GM23248 (cell line): ENCODE results near the gene CARD11. TPM values are rescaled to one million over a fixed set of nuclear protein-coding genes. Genes with fewer than 3 reads are reported as not detected.

Experiments
- DNase-seq: peaks from one replicate; pipeline ENCODE4 v3.0.0-alpha.2; 2015
- H2AFZ ChIP-seq: fragments of 200-600 bp; sonication (generic); 2 replicates; pipeline ENCODE4 v1.6.1; 2016; ENCODE audit warnings: antibody characterized with exemption
- H3F3A ChIP-seq: fragments of 200-600 bp; sonication (generic); 2 replicates; pipeline ENCODE4 v1.6.1; 2016; ENCODE audit warnings: mild to moderate bottlenecking, antibody characterized with exemption, mixed run types; ENCODE audit not compliant: insufficient read depth
- H3K27ac ChIP-seq: fragments of 200-600 bp; sonication (generic); 2 replicates; pipeline ENCODE4 v1.5.1; 2016; ENCODE audit warnings: mild to moderate bottlenecking
- H3K27me3 ChIP-seq: fragments of 200-600 bp; sonication (generic); replicated peaks from 2 replicates; pipeline ENCODE4 v1.6.1; 2016; ENCODE audit warnings: mild to moderate bottlenecking; ENCODE audit not compliant: insufficient read depth
- H3K36me3 ChIP-seq: fragments of 200-600 bp; sonication (generic); 2 replicates; pipeline ENCODE4 v1.6.1; 2016; ENCODE audit warnings: low read depth, mild to moderate bottlenecking
- H3K4me1 ChIP-seq: fragments of 200-600 bp; sonication (generic); 2 replicates; pipeline ENCODE4 v1.6.1; 2016; ENCODE audit warnings: mild to moderate bottlenecking; ENCODE audit not compliant: insufficient read depth
- H3K4me2 ChIP-seq: fragments of 200-600 bp; sonication (generic); one replicate; pipeline ENCODE4 v1.6.1; 2016; ENCODE audit warnings: mild to moderate bottlenecking; ENCODE audit not compliant: unreplicated experiment
- H3K4me3 ChIP-seq: fragments of 200-600 bp; sonication (generic); 2 replicates; pipeline ENCODE4 v1.5.1; 2016; ENCODE audit warnings: mild to moderate bottlenecking
- H3K79me2 ChIP-seq: fragments of 200-600 bp; sonication (generic); 2 replicates; pipeline ENCODE4 v1.6.1; 2016; ENCODE audit warnings: mild to moderate bottlenecking; ENCODE audit not compliant: insufficient read depth
- H3K9ac ChIP-seq: fragments of 200-600 bp; sonication (generic); 2 replicates; pipeline ENCODE4 v1.6.1; 2016; ENCODE audit warnings: mild to moderate bottlenecking
- H3K9me2 ChIP-seq: fragments of 200-600 bp; sonication (generic); 2 replicates; pipeline ENCODE4 v1.6.1; 2016; ENCODE audit warnings: mixed run types, mild to moderate bottlenecking, moderate library complexity; ENCODE audit not compliant: insufficient read depth
- H3K9me3 ChIP-seq: fragments of 200-600 bp; sonication (generic); one replicate; pipeline ENCODE4 v1.6.1; 2017; ENCODE audit warnings: low read depth
- H4K20me1 ChIP-seq: fragments of 200-600 bp; sonication (generic); 2 replicates; pipeline ENCODE4 v1.6.0; 2016; ENCODE audit not compliant: insufficient read depth
- EZH2 ChIP-seq: fragments of 200-600 bp; sonication (generic); IDR thresholded peaks from 2 replicates; pipeline ENCODE4 v1.6.1; 2018; ENCODE audit warnings: antibody characterized with exemption, mild to moderate bottlenecking; ENCODE audit not compliant: insufficient read depth, poor library complexity, severe bottlenecking
- EZH2phosphoT487 ChIP-seq: fragments of 200-600 bp; sonication (generic); IDR thresholded peaks from 2 replicates; pipeline ENCODE4 v1.6.1; 2018; ENCODE audit warnings: antibody characterized with exemption, moderate library complexity, mild to moderate bottlenecking, low read depth; ENCODE audit not compliant: insufficient read depth
- WGBS, 2 experiments: methylation state at CpG; one replicate each; pipeline ENCODE4 v1.1.6; 2015 to 2017; ENCODE audit warnings: low lambda C conversion rate in 2 of 2, low coverage in 1 of 2; ENCODE audit errors: missing lambda C conversion rate in 2 of 2; 5-methylcytosine and 5-hydroxymethylcytosine counted together
- in situ Hi-C: fragments of 300-500 bp; cut with MboI; formaldehyde crosslinking; loops from 2 replicates; pipeline ENCODE4 v1.15.0; 2020
- polyA plus RNA-seq: library from polyadenylated mRNA; unstranded; fragments of >200 nt; fragmentation: Nextera tagmentation; extraction: Ambion mirVana; gene quantifications from 2 replicates; pipeline ENCODE4 v1.2.1, GENCODE V29; 2016
- total RNA-seq: library from RNA; depleted of rRNA; stranded (reverse); fragments of >200 nt; shearing (Covaris generic); gene quantifications from 2 replicates; pipeline ENCODE4 v1.2.3, GENCODE V29; 2014

CARD11 gene
- total and polyA plus RNA-seq, 2 experiments from 2014 or later: not detected

DNA sequence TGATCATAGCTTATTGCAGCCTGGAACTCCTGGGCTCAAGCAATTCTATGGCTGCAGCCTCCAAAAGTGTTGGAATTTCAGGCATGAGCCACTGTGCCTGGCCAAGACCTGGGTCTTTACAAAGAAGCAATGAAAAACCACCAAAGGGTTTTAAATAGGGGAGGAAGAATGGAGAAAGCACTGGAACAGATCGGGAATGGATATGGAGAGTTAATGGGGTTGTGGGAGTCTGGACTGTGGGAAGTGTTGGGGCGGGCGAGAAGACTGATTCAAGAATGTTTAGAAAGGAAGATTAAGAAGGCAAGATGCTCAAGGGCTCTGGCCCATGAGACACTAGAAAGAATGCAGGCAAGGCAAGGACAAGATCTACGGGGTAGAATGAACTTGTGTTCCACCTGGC lies 98.5 kb downstream of the CARD11 start:
- Histone ChIP-seq H3K79me2 (no peaks in the 10 kb centered on the region), H3K27ac (no peak overlapping the region), H2AFZ (no peak overlapping the region), H3K36me3 (no peaks in the 10 kb centered on the region), H3K9ac (no peak overlapping the region), H4K20me1 (no peaks in the 10 kb centered on the region), H3K4me3 (no peak overlapping the region), H3K9me3 (no peaks in the 10 kb centered on the region), H3K9me2 (no peaks in the 10 kb centered on the region), H3K4me2 (no peak overlapping the region), H3K27me3 (peaks cover 4% of the 10 kb centered on the region; the same call in 1 of the 2 replicates), H3F3A (no peaks in the 10 kb centered on the region), H3K4me1 (no peaks in the 10 kb centered on the region)
- TF ChIP-seq EZH2: no peak
- TF ChIP-seq EZH2phosphoT487: no peak
- in situ Hi-C loops: no loop called here
- 68 to 70% methylated on average over 4 of the region's 4 CpGs for WGBS, 2 experiments
- no peak for DNase-seq

- H3K27me3 ChIP-seq: peaks cover 4% of the 10 kb centered on the region; the same call in 1 of the 2 replicates
- H3K9me2 ChIP-seq: no peaks in the 10 kb centered on the region
- no peak overlapping the region for H3K27ac ChIP-seq
- 38 to 59% methylated on average over 5 of the region's 5 CpGs for WGBS, 2 experiments
- no peak for DNase-seq
- H3K4me3 ChIP-seq: no peak overlapping the region
- TF ChIP-seq EZH2: no peak
- TF ChIP-seq EZH2phosphoT487: no peak
- no peaks in the 10 kb centered on the region for H3K4me1 ChIP-seq
- no peak overlapping the region for H2AFZ ChIP-seq
- in situ Hi-C loops: no loop called here
- no peaks in the 10 kb centered on the region for H3K36me3 ChIP-seq
- no peak overlapping the region for H3K4me2 ChIP-seq
- no peak overlapping the region for H3K9ac ChIP-seq
- H3K79me2 ChIP-seq: no peaks in the 10 kb centered on the region
- H4K20me1 ChIP-seq: no peaks in the 10 kb centered on the region
- H3F3A ChIP-seq: no peaks in the 10 kb centered on the region
- H3K9me3 ChIP-seq: no peaks in the 10 kb centered on the region
Measured at GRCh38 chr7:2944739-2945138, 98.9 kb downstream of the CARD11 start.

DNA sequence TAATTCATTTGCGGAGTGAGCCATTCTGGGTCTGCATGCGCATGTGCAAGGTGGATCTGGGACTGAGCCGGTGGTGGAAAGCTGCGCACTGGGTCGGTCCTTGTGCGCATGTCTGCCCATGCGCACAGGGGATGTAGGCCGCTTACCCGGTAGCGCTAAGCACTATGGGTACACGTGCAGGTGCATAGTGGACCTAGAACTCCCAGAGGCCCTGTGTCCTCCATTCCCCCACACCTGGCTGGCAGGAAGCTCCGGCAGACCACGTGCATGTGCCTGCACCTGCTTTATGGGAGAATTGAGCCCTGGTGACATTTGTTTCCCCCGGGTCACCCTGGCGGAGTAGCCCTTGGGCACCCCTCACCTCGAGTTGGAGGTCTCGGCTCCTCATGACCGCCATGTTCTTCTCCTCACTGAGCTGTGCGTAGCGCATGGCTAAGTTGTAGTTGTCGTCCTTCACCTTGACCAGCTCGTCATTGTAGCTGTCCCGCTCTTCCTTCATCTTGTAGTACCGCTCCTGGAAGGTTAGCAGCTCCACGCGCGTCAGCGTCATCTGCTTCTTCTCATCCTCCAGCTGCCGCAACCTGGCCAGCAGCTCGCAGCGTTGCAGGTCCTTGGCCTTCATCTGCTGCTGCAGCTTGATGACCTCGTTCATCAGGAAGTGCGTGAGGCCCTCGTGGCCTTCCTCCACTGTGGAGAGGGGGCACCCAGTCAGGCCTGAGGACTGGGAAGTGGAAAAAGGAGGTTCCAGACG lies 99.6 kb downstream of the CARD11 start:
- no peaks in the 10 kb centered on the region for H4K20me1 ChIP-seq
- no peak overlapping the region for H3K4me3 ChIP-seq
- in situ Hi-C loops: no loop called here
- no peaks in the 10 kb centered on the region for H3K9me3 ChIP-seq
- H3K36me3 ChIP-seq: no peaks in the 10 kb centered on the region
- H3K9me2 ChIP-seq: no peaks in the 10 kb centered on the region
- DNase-seq: no peak
- no peak overlapping the region for H2AFZ ChIP-seq
- no peak overlapping the region for H3K4me2 ChIP-seq
- H3K9ac ChIP-seq: no peak overlapping the region
- no peaks in the 10 kb centered on the region for H3F3A ChIP-seq
- no peak for TF ChIP-seq EZH2phosphoT487
- TF ChIP-seq EZH2: no peak
- H3K27ac ChIP-seq: no peak overlapping the region
- WGBS, 2 experiments: 59 to 63% methylated on average over 35 of the region's 35 CpGs
- no peaks in the 10 kb centered on the region for H3K4me1 ChIP-seq
- H3K27me3 ChIP-seq: peaks cover 4% of the 10 kb centered on the region; the same call in 1 of the 2 replicates
- no peaks in the 10 kb centered on the region for H3K79me2 ChIP-seq

- Histone ChIP-seq H3K79me2 (no peaks in the 10 kb centered on the region), H4K20me1 (no peaks in the 10 kb centered on the region), H3K27me3 (peaks cover 4% of the 10 kb centered on the region; the same call in 1 of the 2 replicates), H3K9ac (no peak overlapping the region), H3K4me1 (no peaks in the 10 kb centered on the region), H3K4me2 (no peak overlapping the region), H3K4me3 (no peak overlapping the region), H3K36me3 (no peaks in the 10 kb centered on the region), H3K27ac (no peak overlapping the region), H3K9me3 (no peaks in the 10 kb centered on the region), H2AFZ (no peak overlapping the region), H3F3A (no peaks in the 10 kb centered on the region), H3K9me2 (no peaks in the 10 kb centered on the region)
- TF ChIP-seq EZH2phosphoT487 (no peak), EZH2 (no peak)
- DNase-seq: no peak
- in situ Hi-C loops: no loop called here
- WGBS, 2 experiments: 25 to 29% methylated on average over 12 of the region's 12 CpGs
Measured at GRCh38 chr7:2941216-2941859, 102.3 kb downstream of the CARD11 start.
